K562 (cell line): ENCODE results near the gene AFG1L. TPM values are rescaled to one million over a fixed set of nuclear protein-coding genes. Genes with fewer than 3 reads are reported as not detected.

Source experiments
- BHLHE40 ChIP-seq: IDR thresholded peaks from 2 replicates; pipeline ENCODE4 v1.6.1; 2011; ENCODE audit warnings: low read length, improper control_type of control experiment
- BRF2 ChIP-seq: IDR thresholded peaks from 3 replicates; pipeline ENCODE4 v1.6.1; 2011; ENCODE audit warnings: borderline replicate concordance, mild to moderate bottlenecking; ENCODE audit not compliant: insufficient read length, insufficient read depth
- CBX5 ChIP-seq: IDR thresholded peaks from 2 replicates; pipeline ENCODE4 v1.6.1; 2014; ENCODE audit warnings: low read depth, borderline replicate concordance
- CREB1 ChIP-seq, 2 experiments: sonication (generic) in 1 of 2; formaldehyde crosslinking in 1 of 2; IDR thresholded peaks; 2 replicates each; pipeline versions ENCODE4 v1.6.1 to v1.8.0; 2012 to 2022; ENCODE audit warnings: inconsistent platforms in 1 of 2, mild to moderate bottlenecking in 1 of 2, missing genetic modification reagents in 1 of 2, moderate library complexity in 1 of 2
- E2F6 ChIP-seq, 2 experiments: IDR thresholded peaks; 2 replicates each; pipeline ENCODE4 v1.6.1; 2011; ENCODE audit warnings: borderline replicate concordance in 1 of 2, control low read depth in 1 of 2, low read depth in 1 of 2, low read length in 1 of 2, mild to moderate bottlenecking in 1 of 2, mixed read lengths in 1 of 2, moderate library complexity in 1 of 2; ENCODE audit not compliant: insufficient read depth in 1 of 2, insufficient read length in 1 of 2, poor library complexity in 1 of 2, severe bottlenecking in 1 of 2; ENCODE audit errors: extremely low read depth in 1 of 2
- FOXP4 ChIP-seq: sonication (generic); formaldehyde crosslinking; IDR thresholded peaks from 2 replicates; pipeline ENCODE4 v1.8.0; 2022; ENCODE audit warnings: mild to moderate bottlenecking, missing genetic modification reagents, borderline replicate concordance
- GATAD2B ChIP-seq: fragments of 450-650 bp; IDR thresholded peaks from 2 replicates; pipeline ENCODE4 v1.6.1; 2017; ENCODE audit warnings: mild to moderate bottlenecking, borderline replicate concordance
- NCOA6 ChIP-seq: fragments of 450-650 bp; IDR thresholded peaks from 2 replicates; pipeline ENCODE4 v1.6.1; 2017; ENCODE audit warnings: mild to moderate bottlenecking
- POLR2B ChIP-seq: fragments of 450-650 bp; IDR thresholded peaks from 2 replicates; pipeline ENCODE4 v1.6.1; 2018; ENCODE audit warnings: low read depth; ENCODE audit not compliant: partially characterized antibody
- RAD21 ChIP-seq, 2 experiments: fragments of 250-450 bp in 1 of 2; fragments of 450-650 bp in 1 of 2; sonication (Bioruptor Pico) in 1 of 2; formaldehyde crosslinking in 1 of 2; IDR thresholded peaks in 1 of 2; conservative IDR thresholded peaks in 1 of 2; 2 replicates each; pipeline versions ENCODE4 v1.4.0 to v1.8.0; 2020 to 2022; ENCODE audit warnings: mild to moderate bottlenecking in 2 of 2, moderate library complexity in 1 of 2
- ZBTB9 ChIP-seq: fragments of 450-650 bp; formaldehyde crosslinking; IDR thresholded peaks from 2 replicates; pipeline ENCODE4 v1.4.0; 2020; ENCODE audit warnings: mild to moderate bottlenecking, moderate library complexity
- ZNF134 ChIP-seq: fragments of 250-450 bp; sonication (Bioruptor Pico); conservative IDR thresholded peaks from 2 replicates; pipeline ENCODE4 v1.4.0; 2020
- ZNF165 ChIP-seq: fragments of 250-450 bp; sonication (Bioruptor Pico); IDR thresholded peaks from 2 replicates; pipeline ENCODE4 v1.4.0; 2020; ENCODE audit warnings: borderline replicate concordance
- ZNF354B ChIP-seq: fragments of 250-450 bp; sonication (Bioruptor Pico); IDR thresholded peaks from 2 replicates; pipeline ENCODE4 v1.4.0; 2020
- polyA plus RNA-seq, 8 experiments: library from polyadenylated mRNA; depleted of rRNA in 4 of 8; stranded (reverse) in 5 of 8; unstranded in 3 of 8; fragments of >200 nt; fragmentation: Nextera tagmentation in 2 of 8; fragmentation: Illumina TruSeq in 1 of 8; extraction: Ambion mirVana in 2 of 8; extraction: Trizol in 1 of 8; gene quantifications; 2 replicates each; pipeline versions ENCODE4 v1.2.1 to v1.2.3, GENCODE V29; 2011 to 2014; ENCODE audit warnings: inconsistent platforms in 1 of 8, missing spikeins in 1 of 8
- total RNA-seq, 7 experiments: library from RNA; depleted of rRNA in 6 of 7; stranded (reverse); fragments of >200 nt in 6 of 7; fragmentation: Illumina TruSeq in 2 of 7; extraction: Trizol in 2 of 7; gene quantifications; 2 replicates each; pipeline versions ENCODE4 v1.2.1 to v1.2.3, GENCODE V29; 2011 to 2021; ENCODE audit warnings: low replicate concordance in 1 of 7
- TF ChIP-seq, protein P1 (sequence below): sonication (generic); formaldehyde crosslinking; IDR thresholded peaks from 2 replicates; pipeline ENCODE4 v1.8.0; 2022; ENCODE audit warnings: mild to moderate bottlenecking, missing genetic modification reagents

Gene AFG1L
- total and polyA plus RNA-seq, 9 of the 15 experiments (the other 6 are each of a cell fraction or from before 2014, with no cell fraction given) = 2.2 to 15.5 (median 5.8) TPM

- TF ChIP-seq, protein P1, sequence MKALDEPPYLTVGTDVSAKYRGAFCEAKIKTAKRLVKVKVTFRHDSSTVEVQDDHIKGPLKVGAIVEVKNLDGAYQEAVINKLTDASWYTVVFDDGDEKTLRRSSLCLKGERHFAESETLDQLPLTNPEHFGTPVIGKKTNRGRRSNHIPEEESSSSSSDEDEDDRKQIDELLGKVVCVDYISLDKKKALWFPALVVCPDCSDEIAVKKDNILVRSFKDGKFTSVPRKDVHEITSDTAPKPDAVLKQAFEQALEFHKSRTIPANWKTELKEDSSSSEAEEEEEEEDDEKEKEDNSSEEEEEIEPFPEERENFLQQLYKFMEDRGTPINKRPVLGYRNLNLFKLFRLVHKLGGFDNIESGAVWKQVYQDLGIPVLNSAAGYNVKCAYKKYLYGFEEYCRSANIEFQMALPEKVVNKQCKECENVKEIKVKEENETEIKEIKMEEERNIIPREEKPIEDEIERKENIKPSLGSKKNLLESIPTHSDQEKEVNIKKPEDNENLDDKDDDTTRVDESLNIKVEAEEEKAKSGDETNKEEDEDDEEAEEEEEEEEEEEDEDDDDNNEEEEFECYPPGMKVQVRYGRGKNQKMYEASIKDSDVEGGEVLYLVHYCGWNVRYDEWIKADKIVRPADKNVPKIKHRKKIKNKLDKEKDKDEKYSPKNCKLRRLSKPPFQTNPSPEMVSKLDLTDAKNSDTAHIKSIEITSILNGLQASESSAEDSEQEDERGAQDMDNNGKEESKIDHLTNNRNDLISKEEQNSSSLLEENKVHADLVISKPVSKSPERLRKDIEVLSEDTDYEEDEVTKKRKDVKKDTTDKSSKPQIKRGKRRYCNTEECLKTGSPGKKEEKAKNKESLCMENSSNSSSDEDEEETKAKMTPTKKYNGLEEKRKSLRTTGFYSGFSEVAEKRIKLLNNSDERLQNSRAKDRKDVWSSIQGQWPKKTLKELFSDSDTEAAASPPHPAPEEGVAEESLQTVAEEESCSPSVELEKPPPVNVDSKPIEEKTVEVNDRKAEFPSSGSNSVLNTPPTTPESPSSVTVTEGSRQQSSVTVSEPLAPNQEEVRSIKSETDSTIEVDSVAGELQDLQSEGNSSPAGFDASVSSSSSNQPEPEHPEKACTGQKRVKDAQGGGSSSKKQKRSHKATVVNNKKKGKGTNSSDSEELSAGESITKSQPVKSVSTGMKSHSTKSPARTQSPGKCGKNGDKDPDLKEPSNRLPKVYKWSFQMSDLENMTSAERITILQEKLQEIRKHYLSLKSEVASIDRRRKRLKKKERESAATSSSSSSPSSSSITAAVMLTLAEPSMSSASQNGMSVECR (CRISPR knock-in tag) = no peak
- no peak for TF ChIP-seq GATAD2B
- TF ChIP-seq ZNF354B (CRISPR knock-in tag) = peak; percentile 44; the same call in 1 of the 2 replicates
- no peak for TF ChIP-seq BHLHE40
- TF ChIP-seq CBX5 = no peak
- peak; percentile 6 to 22; a peak in 1 of 4 replicates for TF ChIP-seq RAD21 (CRISPR knock-in tag; conservative IDR thresholded peaks at IDR 0.05 in 1 of 2, IDR thresholded peaks at IDR 0.05 in 1 of 2)
- no peak for TF ChIP-seq POLR2B
- no peak for TF ChIP-seq BRF2
- TF ChIP-seq FOXP4 = no peak
- no peak for TF ChIP-seq CREB1 (IDR thresholded peaks at IDR 0.05)
- no peak for TF ChIP-seq CREB1 (CRISPR knock-in tag; IDR thresholded peaks at IDR 0.05)
- TF ChIP-seq ZNF165 (CRISPR knock-in tag) = no peak
- TF ChIP-seq ZBTB9 = 0 out of 2 replicates have a peak, but pooled peaks have one; percentile 42
- TF ChIP-seq ZNF134 (CRISPR knock-in tag) = no peak
- TF ChIP-seq E2F6 (IDR thresholded peaks at IDR 0.05; ENCODE audit: borderline replicate concordance in 1 of 2, extremely low read depth in 1 of 2, insufficient read depth in 1 of 2, insufficient read length in 1 of 2, low read depth in 1 of 2, low read length in 1 of 2, poor library complexity in 1 of 2, severe bottlenecking in 1 of 2) = peak in 1 of 2 experiments; percentile 23
- TF ChIP-seq NCOA6 = no peak
Measured at GRCh38 chr6:108361312-108361932, 66.6 kb downstream of the AFG1L start (continued).
